Ovary (tissue), 9 donors: ENCODE data around the gene SV2C. TPM values are rescaled to one million over a fixed set of nuclear protein-coding genes. Genes with fewer than 3 reads are reported as not detected.

ENCODE experiments used
- DNase-seq, 5 donors: peaks; one replicate each; pipeline ENCODE4 v3.0.0-alpha.2; 2019 to 2020
- H3K27ac ChIP-seq, 2 donors: fragments of 200-600 bp; one replicate each; pipeline versions ENCODE4 v1.5.1 to v1.8.0; 2019 to 2022
- H3K27me3 ChIP-seq: fragments of 200-600 bp; one replicate; pipeline ENCODE4 v1.8.0; 2022
- H3K36me3 ChIP-seq: fragments of 200-600 bp; sonication (generic); one replicate; pipeline ENCODE4 v1.5.1; 2019
- H3K4me1 ChIP-seq: one replicate; pipeline ENCODE4 v1.8.1; 2013; ENCODE audit warnings: mild to moderate bottlenecking, moderate library complexity; ENCODE audit not compliant: insufficient read depth
- H3K4me3 ChIP-seq: fragments of 200-600 bp; sonication (generic); one replicate; pipeline ENCODE4 v1.5.1; 2017
- H3K9me3 ChIP-seq, 2 donors: fragments of 200-600 bp in 1 of 2; sonication (generic) in 1 of 2; one replicate each; pipeline versions ENCODE4 v1.5.1 to v1.8.1; 2013 to 2019; ENCODE audit warnings: mild to moderate bottlenecking in 1 of 2, moderate library complexity in 1 of 2
- CTCF ChIP-seq, 3 donors: fragments of 450-650 bp in 2 of 3; fragments of 200-600 bp in 1 of 3; IDR thresholded peaks; one replicate each; pipeline versions ENCODE4 v1.5.1 to v1.8.0; 2016 to 2022; ENCODE audit warnings: antibody characterized with exemption in 3 of 3, mild to moderate bottlenecking in 1 of 3
- EP300 ChIP-seq: sonication (generic); formaldehyde crosslinking; IDR thresholded peaks from one replicate; pipeline ENCODE4 v1.6.1; 2017; ENCODE audit warnings: antibody characterized with exemption
- POLR2A ChIP-seq: fragments of 450-650 bp; IDR thresholded peaks from one replicate; pipeline ENCODE4 v1.6.1; 2017; ENCODE audit warnings: antibody characterized with exemption, mild to moderate bottlenecking, moderate library complexity
- WGBS, 3 donors: extraction: QIAGEN DNeasy Blood & Tissue Kit in 1 of 3; methylation state at CpG; one replicate each; pipeline versions ENCODE4 v1.1.5 to v1.1.7; 2013 to 2017; 5-methylcytosine and 5-hydroxymethylcytosine counted together
- intact Hi-C, 4 donors: fragments of 100-400 bp; cut with DNase I; formaldehyde crosslinking; loops; one replicate each; pipeline versions ENCODE4 v1.11.0 to v1.15.1; 2022 to 2023
- polyA plus RNA-seq, 2 donors: library from polyadenylated mRNA; stranded (reverse); fragments of 200-250 nt in 1 of 2; fragments of 350-450 nt in 1 of 2; fragmentation: Illumina TruSeq in 1 of 2; extraction: RNeasy Lipid Tissue Mini Kit (QIAGEN cat#74804) in 1 of 2; gene quantifications; one replicate each; pipeline ENCODE4 v1.2.3, GENCODE V29; 2013 to 2014
- total RNA-seq, 7 donors: library from RNA; depleted of rRNA in 2 of 7; stranded (reverse); fragments of >200 nt in 2 of 7; fragmentation: NEBNext Ultra II Directional in 3 of 7; extraction: Animal tissue kit (Norgen Biotek cat#: 25700) in 3 of 7; gene quantifications; one replicate each; pipeline versions ENCODE4 v1.1.0 to v1.2.4, GENCODE V29; 2016 to 2023
- donor health status: DM: no; HTN: no; CAD: no; lungs with moderate emphysema.
- donor health status: DM: no; HTN: no; CAD: no.
- donor health status: Bipolar disorder and iron deficiency.
- donor health status: DM: yes; HTN: yes; CAD: no.
- donor health status: DM: no; HTN: no; CAD: no.
- donor health status: DM: yes; HTN: yes; CAD: no.

Gene SV2C
- total and polyA plus RNA-seq, 9 donors = 0.10 to 1.3 (median 0.51) TPM

DNA sequence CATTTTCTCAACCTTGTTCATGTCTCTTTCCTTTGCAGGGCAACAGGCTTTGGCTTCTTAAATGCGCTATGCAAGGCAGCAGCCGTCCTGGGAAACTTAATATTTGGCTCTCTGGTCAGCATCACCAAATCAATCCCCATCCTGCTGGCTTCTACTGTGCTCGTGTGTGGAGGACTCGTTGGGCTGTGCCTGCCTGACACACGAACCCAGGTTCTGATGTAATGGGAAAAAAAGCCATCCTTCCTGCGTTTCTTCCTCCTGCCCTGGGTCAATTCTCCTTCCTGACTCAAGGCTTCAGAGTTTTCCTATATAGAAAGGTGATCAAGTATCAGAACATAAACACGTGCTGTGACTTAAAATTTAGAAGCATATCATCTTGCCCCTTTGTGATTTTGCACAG lies 242.1 kb downstream of the SV2C start:
- no peaks in the 10 kb centered on the region for H3K4me1 ChIP-seq

GRCh38 chr5:76325876-76326491 lies 242.8 kb downstream of the SV2C start:
- Histone ChIP-seq H3K27me3 (no peaks in the 10 kb centered on the region), H3K4me3 (no peak overlapping the region), H3K27ac (no peak overlapping the region), H3K9me3 (no peaks in the 10 kb centered on the region), H3K4me1 (no peaks in the 10 kb centered on the region), H3K36me3 (no peaks in the 10 kb centered on the region)
- intact Hi-C loops = no loop called here
- no peak for DNase-seq
- TF ChIP-seq POLR2A (no peak), EP300 (no peak), CTCF (IDR thresholded peaks at IDR 0.05) (no peak)
- WGBS, 3 donors = 16 to 28% (median 28%) methylated on average over 3 of the region's 3 CpGs

More for the DNA sequence above, 242.1 kb downstream of the SV2C start:
- DNase-seq = no peak
- intact Hi-C loops = no loop called here
- Histone ChIP-seq H3K4me3 (no peak overlapping the region), H3K27ac (no peak overlapping the region), H3K27me3 (no peaks in the 10 kb centered on the region), H3K36me3 (no peaks in the 10 kb centered on the region), H3K9me3 (no peaks in the 10 kb centered on the region)
- 44 to 47% (median 45%) methylated on average over 7 of the region's 7 CpGs for WGBS, 3 donors
- no peak for TF ChIP-seq CTCF (IDR thresholded peaks at IDR 0.05)
- TF ChIP-seq EP300 = no peak
- no peak for TF ChIP-seq POLR2A

- Histone ChIP-seq H3K9me3 (no peaks in the 10 kb centered on the region), H3K4me1 (no peaks in the 10 kb centered on the region), H3K4me3 (no peak overlapping the region), H3K27ac (no peak overlapping the region), H3K27me3 (no peaks in the 10 kb centered on the region), H3K36me3 (no peaks in the 10 kb centered on the region)
- intact Hi-C loops = no loop called here
- no peak for DNase-seq
- 26 to 33% (median 31%) methylated on average over 10 of the region's 10 CpGs for WGBS, 3 donors
- TF ChIP-seq CTCF (IDR thresholded peaks at IDR 0.05) = no peak
- no peak for TF ChIP-seq POLR2A
- TF ChIP-seq EP300 = no peak
These were observed 243.6 kb downstream of the SV2C start for GRCh38 chr5:76326577-76327302.

GRCh38 chr5:76329346-76329745 lies 246.2 kb downstream of the SV2C start:
- H3K9me3 ChIP-seq = no peaks in the 10 kb centered on the region
- TF ChIP-seq POLR2A (no peak), CTCF (IDR thresholded peaks at IDR 0.05) (no peak), EP300 (no peak)
- DNase-seq = no peak
- H3K27me3 ChIP-seq = no peaks in the 10 kb centered on the region
- intact Hi-C loops = no loop called here
- no peaks in the 10 kb centered on the region for H3K4me1 ChIP-seq
- no peaks in the 10 kb centered on the region for H3K36me3 ChIP-seq
- no peak overlapping the region for H3K4me3 ChIP-seq
- H3K27ac ChIP-seq = no peak overlapping the region
